ENCODE data around the gene MED12L.

- TF ChIP-seq CTCF (IDR thresholded peaks at IDR 0.05) (no peak), POLR2AphosphoS5 (IDR thresholded peaks at IDR 0.05) (no peak)
Observed at GRCh38 chr3:151113343-151113742, 27.9 kb downstream of the MED12L start.

Data from breast epithelium (tissue), 3 donors.